Suppressor macrophage treated with lipopolysaccharide for 4 hours (primary cell): Measurements from ENCODE around the gene SBF2.

Experiments
- DNase-seq: peaks from one replicate; pipeline ENCODE4 v3.0.0-alpha.2; 2020

Gene SBF2

DNA sequence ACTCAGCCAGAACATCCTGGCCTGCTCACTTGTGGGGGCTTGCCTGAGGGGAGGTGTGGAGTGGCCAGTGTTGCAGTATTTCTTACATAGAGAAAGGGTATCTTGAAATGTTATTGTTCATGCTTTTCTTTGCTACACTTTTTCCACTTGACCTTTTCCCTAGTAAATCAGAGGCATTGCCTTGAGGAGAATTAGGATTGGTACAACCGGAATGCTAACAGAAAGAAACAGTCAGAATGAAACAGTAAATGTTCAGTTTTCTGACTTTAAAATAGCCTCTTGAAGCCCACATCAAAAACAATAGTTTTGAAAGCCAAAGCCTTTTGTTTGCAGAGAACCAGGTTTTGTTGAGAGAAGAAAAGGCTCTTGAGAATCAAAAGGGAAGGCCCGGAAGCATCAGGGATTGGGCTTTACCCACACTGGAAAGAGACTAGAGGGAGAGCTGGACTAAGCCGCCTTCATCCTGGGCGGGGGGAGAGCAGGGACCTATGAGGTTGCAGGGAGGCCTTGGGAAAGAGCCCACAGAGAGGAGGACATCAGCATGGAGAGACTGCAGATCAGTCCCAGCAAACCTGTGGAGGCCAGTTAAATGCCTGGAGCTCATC, 23.2 kb upstream of the SBF2 start:
- DNase-seq = no peak

DNA sequence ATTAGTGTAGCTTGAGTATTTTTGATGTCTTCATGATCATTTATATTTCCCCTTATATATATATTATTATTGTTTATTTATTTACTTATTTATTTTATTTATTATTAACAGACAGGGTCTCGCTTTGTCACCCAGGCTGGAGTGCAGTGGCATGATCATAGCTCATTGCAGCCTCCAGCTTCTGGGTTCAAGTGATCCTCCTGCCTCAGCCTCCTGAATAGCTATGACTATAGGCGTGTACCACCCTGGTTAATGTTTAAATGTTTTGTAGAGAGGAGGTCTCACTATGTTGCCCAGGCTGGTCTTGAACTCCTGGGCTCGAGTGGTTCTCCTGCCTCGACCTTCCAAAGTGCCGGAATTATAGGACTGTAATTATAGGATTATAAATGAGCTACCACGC, 21.1 kb upstream of the SBF2 start:
- no peak for DNase-seq

DNA sequence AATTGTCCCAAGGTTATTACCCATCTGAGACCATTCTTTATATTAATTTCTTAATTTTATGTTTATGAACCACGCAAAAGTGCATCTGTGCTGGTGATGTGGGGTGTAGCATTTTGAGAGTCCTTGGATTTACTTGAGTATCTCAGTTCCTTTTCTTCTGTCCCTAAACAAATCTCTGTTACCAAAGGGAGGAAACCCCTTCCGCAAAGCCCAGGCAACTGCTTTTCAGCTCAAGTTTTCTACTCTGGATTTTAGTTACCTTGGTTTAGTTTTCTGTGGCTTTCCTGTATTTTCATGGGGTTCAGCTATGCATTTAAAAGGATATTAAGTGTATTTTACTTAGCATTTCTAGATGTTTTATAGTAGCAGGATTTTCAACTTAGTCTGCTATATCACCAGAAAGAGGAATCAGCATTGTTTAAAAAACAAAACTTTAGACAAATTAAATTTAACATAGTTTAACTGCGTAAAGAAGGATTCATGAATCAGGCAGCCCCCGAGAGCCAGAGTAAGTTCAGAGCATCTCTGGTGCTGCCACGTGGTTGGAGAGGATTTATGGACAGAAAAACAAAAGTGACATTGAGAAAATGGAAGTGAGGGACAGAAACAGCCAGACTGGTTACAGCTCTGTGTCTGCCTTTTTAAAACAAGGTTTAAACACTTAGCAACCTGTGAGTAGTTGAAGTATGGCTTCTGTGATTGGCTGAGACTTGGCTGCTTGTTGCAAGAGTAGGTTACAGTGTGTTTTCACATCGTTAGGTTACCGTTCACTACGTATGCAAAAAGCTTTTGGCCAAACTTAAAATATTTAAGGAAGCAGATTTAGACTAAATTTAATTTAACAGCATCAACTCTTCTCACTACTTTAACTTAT, 20.4 kb upstream of the SBF2 start:
- DNase-seq = peak; percentile 59

DNA sequence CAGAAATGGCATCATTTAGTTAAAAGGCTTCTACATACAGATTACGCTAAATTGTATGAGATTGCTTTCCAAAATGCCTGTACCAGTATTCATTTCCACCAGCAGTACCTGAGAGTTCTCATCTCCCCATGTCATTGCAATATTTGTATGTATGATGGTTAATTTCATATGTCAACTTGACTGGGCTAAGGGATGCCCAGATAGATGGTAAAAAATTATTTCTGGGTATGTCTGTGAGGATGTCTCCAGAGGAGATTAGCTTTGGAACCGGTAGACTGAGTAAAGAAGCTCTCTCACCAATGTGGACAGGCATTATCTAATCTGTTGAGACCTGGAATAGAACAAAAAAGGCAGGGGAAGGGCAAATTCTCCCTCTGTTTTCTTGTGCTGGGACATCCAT, 17.8 kb upstream of the SBF2 start:
- no peak for DNase-seq

DNA sequence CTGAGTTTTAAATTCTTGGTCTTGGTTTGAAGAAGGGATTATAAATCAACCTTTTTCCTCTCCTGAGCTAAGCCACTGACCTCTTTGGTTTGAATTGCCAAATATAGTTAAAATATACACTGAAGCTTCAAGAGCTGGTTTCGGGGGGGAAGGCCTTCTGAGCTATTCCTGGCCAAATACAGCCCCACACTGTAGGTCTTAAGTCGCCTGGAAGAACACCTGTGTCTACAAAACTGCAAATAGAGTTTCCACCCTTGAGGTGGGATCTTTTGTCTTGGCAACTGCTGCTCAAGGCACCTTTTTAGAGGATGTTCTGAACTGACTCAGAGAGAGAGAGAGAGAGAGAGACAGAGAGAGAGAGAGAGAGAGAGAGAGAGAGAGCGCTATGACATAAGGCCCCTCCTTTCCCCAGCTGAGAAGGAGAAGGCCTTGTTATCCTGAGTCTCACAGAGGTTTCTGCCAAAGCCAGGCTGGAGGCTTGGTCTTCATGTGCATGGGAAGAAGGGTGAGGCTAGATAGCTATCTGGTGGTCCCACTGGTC, 16.4 kb upstream of the SBF2 start:
- DNase-seq = no peak

DNA sequence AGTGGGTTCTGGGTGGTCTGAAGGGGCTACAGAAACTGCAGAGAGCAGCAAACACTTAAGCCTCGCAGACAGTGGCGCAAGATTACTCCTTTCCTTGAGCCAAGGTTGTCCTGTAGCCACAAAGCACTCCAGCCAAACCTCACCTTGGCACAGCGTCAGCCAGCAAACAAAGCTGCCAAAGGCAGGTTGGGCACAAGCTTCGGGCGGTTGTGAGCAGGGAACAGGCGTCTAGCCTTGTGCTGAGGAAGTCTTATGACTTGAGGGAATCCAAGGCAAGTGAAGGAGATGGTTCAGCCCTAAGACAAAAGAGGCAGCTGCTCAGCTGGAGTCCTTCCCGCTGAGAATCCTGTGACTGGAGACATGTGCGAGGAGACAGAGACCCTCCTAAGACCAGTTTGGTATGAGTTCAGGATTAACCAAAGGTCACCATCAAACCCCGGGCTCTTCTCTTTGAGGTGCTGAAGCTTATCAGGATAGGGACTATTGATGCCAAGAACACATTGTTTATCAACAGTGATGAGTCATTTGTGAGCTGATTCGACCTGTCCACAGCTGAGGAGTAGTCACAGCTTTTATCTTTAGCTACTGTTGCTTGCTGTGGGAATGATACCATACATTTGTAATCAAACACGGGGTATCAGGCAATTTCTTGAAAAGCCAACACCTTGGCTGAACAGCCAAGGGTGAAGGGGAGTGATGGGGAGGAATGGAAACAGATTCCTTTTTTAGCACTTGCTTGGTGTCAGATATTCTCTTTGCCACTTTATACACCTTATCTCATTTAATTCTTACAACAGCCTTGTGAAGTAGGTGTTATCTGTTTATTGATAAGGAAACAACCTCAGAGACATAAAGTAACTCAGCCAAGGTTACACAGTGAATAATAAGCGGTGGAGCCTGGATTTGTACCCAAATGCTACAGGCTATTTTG, 15.4 kb upstream of the SBF2 start:
- DNase-seq = peak; percentile 54

DNA sequence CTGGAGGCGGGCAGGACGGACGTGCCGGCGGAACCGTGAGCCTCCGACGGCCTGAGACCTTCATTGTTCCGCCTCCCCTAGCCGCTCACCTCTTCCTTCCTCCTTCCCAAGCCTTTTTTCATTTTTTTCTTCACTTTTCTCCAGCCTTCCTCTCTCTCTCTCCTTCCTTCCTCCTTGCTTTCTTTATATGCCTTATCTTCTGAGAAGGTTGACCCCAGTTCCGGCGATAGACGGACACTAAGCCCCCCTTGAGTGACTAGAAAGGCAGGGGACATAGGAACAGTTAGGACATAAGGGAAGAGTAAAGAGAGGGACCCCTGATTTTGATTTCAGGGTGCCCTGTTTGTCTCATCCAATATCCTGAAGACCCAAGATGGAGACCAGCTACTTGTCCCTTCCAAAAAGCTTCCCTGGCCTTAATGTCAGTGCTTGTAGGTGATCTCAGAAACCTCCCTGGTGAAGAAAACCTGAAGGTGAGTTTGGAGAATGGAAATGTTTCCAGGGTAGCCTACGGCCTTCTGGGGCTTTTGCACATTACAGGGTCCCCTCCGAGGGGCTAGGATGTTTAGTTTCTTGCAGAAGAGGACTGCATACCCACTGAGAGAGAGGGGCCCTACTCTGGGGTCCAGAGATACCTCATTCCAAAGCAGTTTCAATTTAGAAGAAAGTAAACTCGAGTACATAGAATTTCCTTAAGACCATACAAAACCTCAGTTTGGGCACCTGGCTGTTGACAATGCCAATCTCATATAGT, 14.4 kb upstream of the SBF2 start:
- DNase-seq = no peak

DNA sequence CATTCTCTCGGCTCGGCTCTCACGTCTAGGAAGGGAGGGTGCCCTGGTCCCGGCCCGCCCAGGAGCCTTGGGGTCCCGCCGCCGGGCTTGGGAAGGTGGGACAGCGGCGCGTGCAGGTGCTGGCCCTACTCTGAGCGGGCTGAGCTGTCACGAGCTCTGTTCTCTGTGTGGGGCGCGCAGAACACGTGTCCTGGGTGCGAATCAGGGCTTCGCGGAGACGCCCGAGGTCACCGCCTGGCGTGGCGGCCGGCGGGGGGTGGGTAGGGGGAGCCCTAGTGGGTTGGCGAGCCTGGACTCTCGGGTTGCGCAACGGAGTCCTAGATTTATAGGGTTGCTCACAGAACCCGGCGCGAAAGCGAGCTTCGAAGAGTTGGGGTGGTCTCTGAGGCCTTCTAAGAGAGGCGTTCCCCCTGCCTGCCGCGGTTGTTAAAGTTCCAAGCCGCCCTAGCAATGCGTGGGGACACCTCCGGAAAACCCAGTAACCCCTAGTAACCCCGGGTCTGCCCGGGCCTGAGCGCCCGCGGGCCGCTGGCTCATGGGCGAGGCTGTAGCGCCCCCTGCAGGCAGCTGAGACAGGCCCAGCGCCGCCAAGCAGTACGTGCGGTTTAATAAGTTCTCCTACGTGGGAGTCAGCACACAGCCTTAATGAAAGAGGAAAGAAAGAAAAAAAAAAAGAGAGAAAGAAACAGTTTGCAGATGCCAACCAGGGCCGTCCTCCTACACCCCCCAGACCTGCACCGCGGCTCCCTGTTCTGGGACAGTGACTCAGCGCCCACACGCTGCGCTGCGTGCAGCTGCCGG, 13.6 kb upstream of the SBF2 start:
- peak; percentile 96 for DNase-seq

DNA sequence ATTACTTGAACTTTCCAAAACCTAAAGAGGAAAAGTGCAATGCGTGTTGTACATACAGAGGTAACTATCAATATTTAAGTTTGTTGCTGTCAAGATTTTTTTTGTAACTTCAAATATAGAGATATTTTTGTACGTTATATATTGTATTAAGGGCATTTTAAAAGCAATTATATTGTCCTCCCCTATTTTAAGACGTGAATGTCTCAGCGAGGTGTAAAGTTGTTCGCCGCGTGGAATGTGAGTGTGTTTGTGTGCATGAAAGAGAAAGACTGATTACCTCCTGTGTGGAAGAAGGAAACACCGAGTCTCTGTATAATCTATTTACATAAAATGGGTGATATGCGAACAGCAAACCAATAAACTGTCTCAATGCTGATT, 13.0 kb upstream of the SBF2 start:
- no peak for DNase-seq

DNA sequence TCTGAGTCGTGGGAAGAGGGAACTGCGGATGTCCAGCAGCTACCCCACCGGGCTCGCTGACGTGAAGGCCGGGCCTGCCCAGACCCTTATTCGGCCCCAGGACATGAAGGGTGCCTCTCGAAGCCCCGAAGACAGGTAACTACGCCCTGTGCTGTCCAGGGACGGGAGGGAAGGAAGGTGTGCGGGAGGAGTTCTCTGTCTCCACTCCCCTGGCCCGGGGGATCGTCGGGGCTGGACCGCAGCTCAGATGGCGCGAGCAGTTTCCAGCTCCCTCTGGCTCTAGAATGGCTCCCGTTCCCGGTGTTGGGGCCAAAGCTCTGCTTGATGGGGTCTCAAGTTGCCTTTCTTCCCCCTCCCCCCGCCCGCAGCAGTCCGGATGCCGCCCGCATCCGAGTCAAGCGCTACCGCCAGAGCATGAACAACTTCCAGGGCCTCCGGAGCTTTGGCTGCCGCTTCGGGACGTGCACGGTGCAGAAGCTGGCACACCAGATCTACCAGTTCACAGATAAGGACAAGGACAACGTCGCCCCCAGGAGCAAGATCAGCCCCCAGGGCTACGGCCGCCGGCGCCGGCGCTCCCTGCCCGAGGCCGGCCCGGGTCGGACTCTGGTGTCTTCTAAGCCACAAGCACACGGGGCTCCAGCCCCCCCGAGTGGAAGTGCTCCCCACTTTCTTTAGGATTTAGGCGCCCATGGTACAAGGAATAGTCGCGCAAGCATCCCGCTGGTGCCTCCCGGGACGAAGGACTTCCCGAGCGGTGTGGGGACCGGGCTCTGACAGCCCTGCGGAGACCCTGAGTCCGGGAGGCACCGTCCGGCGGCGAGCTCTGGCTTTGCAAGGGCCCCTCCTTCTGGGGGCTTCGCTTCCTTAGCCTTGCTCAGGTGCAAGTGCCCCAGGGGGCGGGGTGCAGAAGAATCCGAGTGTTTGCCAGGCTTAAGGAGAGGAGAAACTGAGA, 12.2 kb upstream of the SBF2 start:
- DNase-seq = peak; percentile 41

DNA sequence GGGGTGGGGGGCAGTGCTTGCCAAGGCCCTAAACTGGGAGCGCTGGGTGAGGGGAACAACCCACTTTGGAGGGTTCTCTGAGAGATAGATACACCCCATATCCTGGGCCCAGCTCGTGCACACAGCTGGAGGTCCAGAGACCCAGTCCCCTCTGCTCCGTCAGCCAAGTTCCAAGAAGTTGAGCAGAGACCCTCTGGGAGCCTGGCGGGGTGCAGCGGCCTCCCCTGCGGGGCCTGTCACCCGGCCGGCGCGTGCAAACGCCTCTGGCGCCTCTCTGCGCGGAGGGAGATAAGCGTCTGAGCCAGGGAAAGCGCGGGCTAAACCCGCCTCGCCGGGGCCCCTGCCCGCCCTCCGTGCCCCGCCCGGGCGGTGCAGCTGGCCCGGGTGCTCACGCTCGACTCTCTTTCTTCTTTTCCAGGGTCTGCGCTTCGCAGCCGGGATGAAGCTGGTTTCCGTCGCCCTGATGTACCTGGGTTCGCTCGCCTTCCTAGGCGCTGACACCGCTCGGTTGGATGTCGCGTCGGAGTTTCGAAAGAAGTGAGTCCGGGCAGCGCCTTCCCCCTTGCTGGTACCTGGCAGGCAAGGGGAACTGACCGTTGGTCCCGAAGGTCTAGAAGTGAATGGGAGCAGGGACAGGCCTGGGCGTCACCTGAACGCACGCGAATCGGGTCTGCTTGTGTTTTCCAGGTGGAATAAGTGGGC, 11.4 kb upstream of the SBF2 start:
- DNase-seq = peak; percentile 62

DNA sequence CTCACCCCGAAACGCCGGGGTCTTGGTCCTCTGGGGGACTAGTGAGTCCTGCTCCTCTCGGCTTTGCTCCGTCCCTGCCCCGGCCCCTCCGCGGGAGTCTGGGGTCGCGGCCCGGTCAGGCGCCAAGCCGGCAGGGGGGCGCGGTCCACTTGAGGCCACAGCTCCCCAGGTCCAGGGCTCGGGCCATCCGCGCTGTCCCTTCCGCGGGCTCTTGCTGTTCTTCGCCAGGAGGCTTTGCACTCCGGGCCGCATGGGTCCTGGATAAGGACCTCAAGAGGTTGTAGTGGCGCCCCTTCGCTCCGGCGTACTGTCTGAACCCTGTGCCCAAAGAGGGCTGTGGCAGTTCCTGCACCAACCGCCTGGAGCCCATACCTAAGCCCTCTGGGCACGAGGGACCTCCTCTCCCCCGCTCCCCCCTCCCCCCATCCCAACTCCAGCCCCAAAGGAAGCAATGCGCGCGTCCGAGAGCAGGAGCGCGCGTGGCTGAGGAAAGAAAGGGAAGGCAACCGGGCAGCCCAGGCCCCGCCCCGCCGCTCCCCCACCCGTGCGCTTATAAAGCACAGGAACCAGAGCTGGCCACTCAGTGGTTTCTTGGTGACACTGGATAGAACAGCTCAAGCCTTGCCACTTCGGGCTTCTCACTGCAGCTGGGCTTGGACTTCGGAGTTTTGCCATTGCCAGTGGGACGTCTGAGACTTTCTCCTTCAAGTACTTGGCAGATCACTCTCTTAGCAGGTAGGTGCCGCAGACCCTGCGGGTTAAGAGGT, 10.7 kb upstream of the SBF2 start, which contains the start of gene ADM:
TSS of gene ADM (plus strand) at position 579 of the 767 bp plus-strand sequence. CDS start 628 bp downstream, outside the sequence.
- peak; percentile 98 for DNase-seq

DNA sequence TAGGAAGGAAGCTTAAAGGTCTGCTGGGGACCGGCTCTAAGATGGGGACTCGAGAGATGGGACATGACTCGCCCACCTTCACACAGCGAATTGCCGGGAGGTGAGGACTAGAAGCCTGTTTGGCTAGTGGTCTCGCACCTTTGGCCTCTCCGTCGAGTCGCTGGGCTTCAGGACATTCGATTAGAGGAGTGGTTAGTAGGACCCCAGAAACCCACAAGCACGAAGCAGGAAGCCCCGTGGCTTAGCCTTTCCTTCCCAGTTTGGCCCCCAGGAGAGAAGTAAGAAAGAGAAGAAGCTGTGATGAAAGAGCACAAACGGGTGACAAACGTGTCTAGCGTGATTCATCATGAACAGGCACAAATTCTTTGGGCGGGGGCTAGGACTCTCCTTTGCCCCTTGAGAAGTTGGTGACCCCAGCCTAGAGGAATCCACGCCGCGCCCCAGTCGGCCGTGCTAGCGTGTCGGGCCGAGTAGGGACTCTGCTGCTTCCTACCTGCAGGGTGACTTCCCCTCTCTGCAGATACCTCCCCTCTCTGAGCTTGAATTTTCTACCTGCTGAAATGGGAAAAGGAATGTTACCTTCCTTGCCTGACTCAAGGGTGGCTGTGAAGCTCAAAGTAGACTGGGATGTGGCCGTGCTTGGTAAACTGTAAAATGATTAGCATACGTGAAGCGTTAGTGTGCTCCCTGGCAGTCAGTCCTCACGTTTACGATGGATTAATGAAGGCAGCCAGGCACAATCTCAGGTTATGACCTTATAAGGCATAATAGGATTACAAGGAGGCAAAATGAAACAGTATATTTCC, 9.7 kb upstream of the SBF2 start:
- peak; percentile 92 for DNase-seq

DNA sequence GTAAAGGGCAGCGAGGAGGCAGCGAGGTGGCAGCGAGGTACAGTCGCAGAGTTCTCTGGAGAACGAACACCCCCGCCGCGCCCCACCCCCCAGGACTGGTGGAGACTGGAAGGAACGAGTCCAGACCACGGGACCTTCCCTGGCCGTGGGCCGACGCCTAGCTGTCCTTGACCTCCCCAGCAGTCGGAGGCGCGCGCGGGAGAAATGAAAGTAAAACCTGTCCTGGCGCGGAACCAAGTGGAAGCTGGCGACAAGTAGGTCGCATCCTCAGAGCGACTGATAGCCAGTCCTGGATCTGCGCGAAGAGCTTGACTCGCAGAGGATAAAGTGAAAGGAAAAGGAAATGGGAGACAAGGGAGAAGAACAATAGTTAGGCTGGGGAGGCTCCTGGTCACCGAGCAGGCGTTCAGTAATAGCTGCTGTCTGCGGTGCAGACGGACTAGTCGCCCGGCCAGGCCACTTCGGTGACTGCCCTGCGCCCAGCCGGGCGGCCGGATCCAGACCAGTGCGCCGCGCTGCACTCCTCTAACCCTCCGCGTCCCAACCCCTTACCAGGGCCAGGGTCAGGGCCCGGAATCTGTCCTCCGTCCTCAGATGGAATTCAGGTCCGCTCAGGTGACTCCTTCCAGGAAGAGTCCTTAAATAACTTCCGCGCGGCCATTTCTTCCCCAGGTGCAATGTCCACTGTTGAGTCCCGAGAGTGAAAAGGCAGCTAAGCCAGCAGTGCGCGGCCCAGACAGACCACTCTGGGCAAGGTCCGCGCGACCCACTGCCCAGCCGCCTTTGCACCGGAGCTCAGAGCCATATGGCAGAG, 8.9 kb upstream of the SBF2 start:
- peak; percentile 95 for DNase-seq

DNA sequence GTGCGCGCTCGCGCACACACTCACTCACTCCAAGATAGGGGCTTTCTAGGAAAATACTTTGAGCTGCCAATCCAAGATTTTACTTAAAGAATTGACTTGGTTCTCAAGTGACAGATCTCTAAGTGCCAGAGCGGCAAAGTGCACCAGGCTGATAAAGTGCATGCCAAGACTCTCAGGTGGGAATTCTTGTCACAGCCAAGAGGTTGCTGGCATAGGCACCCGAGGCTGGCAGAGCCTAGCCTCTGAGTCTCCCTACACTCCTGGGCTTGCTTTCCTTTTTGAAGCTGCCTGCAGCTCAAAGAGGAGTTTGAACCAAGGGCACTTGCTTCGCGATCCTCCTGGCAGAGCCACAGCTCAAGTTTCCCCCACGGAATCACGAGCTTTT, 8.3 kb upstream of the SBF2 start:
- no peak for DNase-seq

DNA sequence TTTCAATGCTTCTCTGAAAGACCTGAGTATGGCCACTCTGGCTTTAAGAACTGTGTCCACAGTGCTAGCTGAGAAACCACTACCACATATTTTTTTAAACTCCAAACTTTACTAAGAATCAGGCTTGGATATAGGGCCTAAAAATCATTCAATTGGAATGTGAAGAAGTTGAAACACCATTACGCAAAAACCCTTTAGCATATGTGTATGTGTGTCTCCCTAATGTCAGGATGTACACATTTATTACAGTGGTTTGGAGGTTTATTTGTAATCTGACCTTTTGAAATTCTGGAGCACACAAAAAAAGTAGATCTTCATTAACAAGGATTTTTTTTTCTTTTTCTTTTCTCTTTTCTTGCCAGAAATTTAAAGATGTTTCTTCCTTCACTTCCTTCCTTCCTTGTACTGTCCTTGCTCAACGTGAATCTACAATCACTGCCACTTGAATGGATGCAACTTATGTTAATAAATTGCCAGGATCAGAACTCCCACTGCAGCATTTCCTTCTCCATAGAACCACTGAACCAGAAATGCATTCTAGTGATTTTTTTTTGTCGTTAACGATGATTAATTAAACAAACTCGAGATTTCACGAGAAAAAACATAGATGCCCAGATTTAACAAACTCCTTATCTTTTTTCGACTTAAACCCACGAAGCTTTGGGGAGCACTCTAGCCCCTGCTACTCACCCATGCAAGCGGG, 7.8 kb upstream of the SBF2 start:
- no peak for DNase-seq
